Measurements from ENCODE around the gene MBD3L1. TPM values are rescaled to one million over a fixed set of nuclear protein-coding genes. Genes with fewer than 3 reads are reported as not detected.
A peak's percentile ranks its signal among the peaks of the same experiment; 100 is the strongest.

MBD3L1 gene
- total RNA-seq (not detected), polyA plus RNA-seq (not detected)
- long read RNA-seq, donor 1 = 0 reads
- long read RNA-seq, donor 2 = 0 reads
- long read RNA-seq, donor 3 = 0 reads

DNA sequence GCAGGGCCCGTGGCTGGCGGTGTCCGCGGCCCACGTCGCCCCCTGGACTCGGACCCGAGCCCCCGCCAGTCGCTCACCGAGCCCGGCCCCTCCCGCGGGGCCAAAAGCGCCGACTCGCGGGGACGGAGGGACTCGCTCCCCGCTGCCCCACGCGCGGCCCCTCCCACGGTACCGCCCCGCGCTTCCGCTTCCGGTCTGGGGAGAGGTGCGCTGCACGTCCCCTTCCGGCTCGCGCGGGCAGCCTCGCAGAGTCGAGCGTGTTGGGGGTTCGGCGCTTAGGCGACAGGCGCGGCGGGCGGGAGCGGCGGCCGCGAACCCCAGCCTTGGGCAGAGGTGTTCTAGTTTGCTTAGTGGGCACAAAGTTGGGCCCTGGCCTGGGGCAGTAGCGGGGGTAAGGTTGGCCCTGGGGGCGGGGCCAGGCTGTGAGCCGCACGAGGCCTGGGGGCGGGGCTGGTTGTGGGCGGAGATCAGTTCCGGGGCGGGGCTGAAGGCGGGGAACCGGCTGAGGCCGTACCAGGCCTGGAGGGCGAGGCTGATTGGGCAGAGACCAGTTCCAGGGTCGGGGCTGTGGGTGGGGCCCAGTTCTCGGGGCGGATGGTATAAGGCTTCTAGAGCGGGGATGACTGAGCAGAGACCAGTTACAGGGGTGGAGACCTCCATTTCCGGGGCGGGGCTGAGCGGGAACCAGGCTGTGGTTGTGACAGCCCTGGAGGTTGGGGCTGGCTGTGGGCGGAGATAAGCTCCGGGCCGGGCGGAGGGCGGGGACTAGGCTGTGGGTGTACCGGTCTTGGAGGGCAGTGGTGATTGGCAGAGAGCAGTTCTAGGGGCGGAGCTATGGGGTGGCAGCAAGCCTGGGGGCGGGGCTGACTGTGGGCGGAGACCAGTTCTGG, at the start of gene MBD3L1, which contains the start of gene ZNF558:
Gene MBD3L1, plus strand, starts transcription at position 246 of the 890 bp plus-strand sequence. CDS start 10,302 bp downstream, outside the sequence.
Gene ZNF558, minus strand, starts transcription at position 173 of the 890 bp plus-strand sequence. CDS start 9,645 bp downstream, outside the sequence.
- peak within 1 kb of the TSS; percentile 67 to 97 (median 85) for H3K4me3 ChIP-seq
- intact Hi-C loops (cut with DNase I) = loop anchor here in 1 of 10 donors (10.0 kb wide), 2 partner anchors 308 to 962 kb away; no protein-coding TSS in a partner anchor
- no peaks in the 10 kb centered on the region for H3K27me3 ChIP-seq
- H3K4me1 ChIP-seq = peaks cover 0 to 16% (median 9%) of the 10 kb centered on the region in 9 donors
- 0 to 1% methylated on average over 74 to 78 of the region's 78 CpGs for WGBS, 2 donors
- TF ChIP-seq, protein P1, sequence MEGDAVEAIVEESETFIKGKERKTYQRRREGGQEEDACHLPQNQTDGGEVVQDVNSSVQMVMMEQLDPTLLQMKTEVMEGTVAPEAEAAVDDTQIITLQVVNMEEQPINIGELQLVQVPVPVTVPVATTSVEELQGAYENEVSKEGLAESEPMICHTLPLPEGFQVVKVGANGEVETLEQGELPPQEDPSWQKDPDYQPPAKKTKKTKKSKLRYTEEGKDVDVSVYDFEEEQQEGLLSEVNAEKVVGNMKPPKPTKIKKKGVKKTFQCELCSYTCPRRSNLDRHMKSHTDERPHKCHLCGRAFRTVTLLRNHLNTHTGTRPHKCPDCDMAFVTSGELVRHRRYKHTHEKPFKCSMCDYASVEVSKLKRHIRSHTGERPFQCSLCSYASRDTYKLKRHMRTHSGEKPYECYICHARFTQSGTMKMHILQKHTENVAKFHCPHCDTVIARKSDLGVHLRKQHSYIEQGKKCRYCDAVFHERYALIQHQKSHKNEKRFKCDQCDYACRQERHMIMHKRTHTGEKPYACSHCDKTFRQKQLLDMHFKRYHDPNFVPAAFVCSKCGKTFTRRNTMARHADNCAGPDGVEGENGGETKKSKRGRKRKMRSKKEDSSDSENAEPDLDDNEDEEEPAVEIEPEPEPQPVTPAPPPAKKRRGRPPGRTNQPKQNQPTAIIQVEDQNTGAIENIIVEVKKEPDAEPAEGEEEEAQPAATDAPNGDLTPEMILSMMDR (IDR thresholded peaks at IDR 0.05) = peak in 8 of 9 donors; percentile 19 to 73 (median 49)
- peak within 1 kb of the TSS; percentile 70 to 98 (median 93) for H3K27ac ChIP-seq
- peaks cover 0 to 33% (median 0%) of the 10 kb centered on the region in 9 donors for H3K36me3 ChIP-seq
- ATAC-seq = peak; percentile 94 to 99 (median 97)
- DNase-seq = peak; percentile 99
- H3K9me3 ChIP-seq = peaks cover 0 to 6% (median 0%) of the 10 kb centered on the region in 11 donors

DNA sequence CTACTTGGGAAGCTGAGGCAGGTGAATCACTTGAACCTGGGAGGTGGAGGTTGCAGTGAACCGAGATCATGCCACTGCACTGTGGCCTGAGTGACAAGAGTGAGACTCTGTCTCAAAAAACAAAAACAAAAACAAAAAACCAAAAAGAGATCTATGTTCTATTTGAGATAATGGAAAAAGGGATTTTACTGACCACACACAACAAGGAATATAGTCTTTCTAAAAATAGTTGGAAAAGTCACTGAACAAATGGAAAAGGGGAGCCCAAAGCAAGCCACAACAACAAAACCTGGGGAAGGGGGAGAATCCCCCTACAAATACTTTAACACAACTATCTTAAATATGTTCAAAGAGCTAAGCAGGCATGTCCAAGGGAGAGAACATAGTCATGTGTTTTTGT, 37.4 kb upstream of the MBD3L1 start:
- Histone ChIP-seq H3K9me3 (peaks cover 0 to 43% (median 24%) of the 10 kb centered on the region in 11 donors), H3K4me3 (no peak overlapping the region), H3K27me3 (no peaks in the 10 kb centered on the region), H3K36me3 (no peaks in the 10 kb centered on the region), H3K27ac (no peak overlapping the region), H3K4me1 (no peaks in the 10 kb centered on the region)
- WGBS, 2 donors = 52 to 60% methylated on average over 1 of the region's 1 CpG
- ATAC-seq (no peak), DNase-seq (no peak)
- intact Hi-C loops (cut with DNase I) = no loop called here
- TF ChIP-seq, protein P1 (IDR thresholded peaks at IDR 0.05) = no peak

DNA sequence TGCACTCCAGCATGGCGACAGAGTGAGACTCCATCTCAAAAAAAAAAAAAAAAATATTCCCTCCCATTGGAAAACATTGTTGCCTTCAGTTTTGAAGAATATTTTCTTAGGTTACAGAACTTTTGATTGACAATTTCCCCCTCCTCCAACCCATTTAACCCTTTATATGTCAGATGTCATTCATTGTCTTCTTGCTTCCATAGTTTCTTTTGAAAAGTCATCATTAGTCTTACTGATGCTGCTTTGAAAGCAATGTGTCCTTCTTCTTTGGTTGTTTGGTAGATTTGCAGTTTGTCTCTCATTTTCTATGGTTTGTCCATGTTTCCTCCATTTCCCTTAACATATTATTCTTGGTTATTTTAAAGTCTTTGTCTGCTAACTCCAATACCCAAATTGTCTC, 25.5 kb upstream of the MBD3L1 start:
- H3K4me1 ChIP-seq = no peaks in the 10 kb centered on the region
- peaks cover 0 to 82% (median 71%) of the 10 kb centered on the region in 9 donors for H3K36me3 ChIP-seq
- WGBS, 2 donors = 95 to 100% methylated on average over 1 of the region's 1 CpG
- H3K4me3 ChIP-seq = no peak overlapping the region
- ATAC-seq = no peak
- peaks cover 11 to 100% (median 75%) of the 10 kb centered on the region in 11 donors for H3K9me3 ChIP-seq
- TF ChIP-seq, protein P1 (IDR thresholded peaks at IDR 0.05) = no peak
- no peak overlapping the region for H3K27ac ChIP-seq
- H3K27me3 ChIP-seq = no peaks in the 10 kb centered on the region
- DNase-seq = no peak
- intact Hi-C loops (cut with DNase I) = no loop called here

DNA sequence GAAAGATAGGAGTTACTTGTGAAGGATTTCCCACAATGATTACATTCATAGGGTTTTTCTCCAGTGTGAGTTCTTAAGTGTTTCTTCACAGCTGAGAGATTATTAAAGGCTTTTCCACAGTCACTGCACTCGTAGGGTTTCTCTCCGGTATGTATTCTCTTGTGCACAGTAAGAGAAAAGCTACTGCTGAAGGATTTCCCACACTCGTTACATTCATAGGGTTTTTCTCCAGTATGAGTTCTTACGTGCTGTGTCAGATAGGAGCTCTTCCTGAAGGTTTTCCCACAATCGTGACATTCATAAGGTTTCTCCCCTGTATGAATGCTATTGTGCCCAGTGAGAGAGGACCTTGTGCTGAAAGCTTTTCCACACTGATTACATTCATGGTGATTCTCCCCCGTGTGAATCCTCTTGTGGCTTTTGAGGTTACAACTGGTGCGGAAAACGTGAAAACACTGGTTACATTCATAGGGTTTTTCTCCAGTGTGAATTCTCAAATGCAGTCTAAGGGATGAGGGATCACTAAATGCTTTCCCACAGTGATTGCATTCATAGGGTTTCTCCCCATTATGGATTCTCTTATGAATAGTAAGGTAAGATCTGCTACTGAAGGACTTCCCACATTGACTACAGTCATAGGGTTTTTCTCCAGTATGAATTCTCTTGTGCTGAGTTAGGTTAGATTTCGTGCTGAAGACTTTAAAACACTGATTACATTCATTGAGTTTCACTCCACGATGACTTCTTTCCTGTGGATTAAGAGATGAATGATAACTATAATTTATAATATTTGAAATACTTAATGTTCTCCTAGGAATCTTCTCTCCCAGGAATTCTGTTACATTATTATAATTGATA, 20.6 kb upstream of the MBD3L1 start:
- WGBS, 2 donors = 98 to 99% methylated on average over 10 of the region's 10 CpGs
- Histone ChIP-seq H3K4me3 (no peak overlapping the region), H3K27me3 (no peaks in the 10 kb centered on the region), H3K36me3 (peaks cover 12 to 100% (median 98%) of the 10 kb centered on the region in 9 donors), H3K9me3 (peaks cover 15 to 100% (median 100%) of the 10 kb centered on the region in 11 donors), H3K27ac (no peak overlapping the region), H3K4me1 (no peaks in the 10 kb centered on the region)
- DNase-seq (no peak), ATAC-seq (no peak)
- TF ChIP-seq, protein P1 (IDR thresholded peaks at IDR 0.05) = no peak
- intact Hi-C loops (cut with DNase I) = no loop called here
